HEK293 (cell line): ENCODE measurements around the gene TRDMT1.

Experiments used
- ZBTB7A ChIP-seq: fragments of 450-650 bp; formaldehyde crosslinking; IDR thresholded peaks from 2 replicates; pipeline ENCODE4 v1.5.1; 2016; ENCODE audit warnings: low read depth, missing biosample characterization, missing genetic modification characterization
- ZNF335 ChIP-seq: fragments of 450-650 bp; formaldehyde crosslinking; conservative IDR thresholded peaks from 2 replicates; pipeline ENCODE4 v1.5.1; 2016; ENCODE audit warnings: missing biosample characterization, missing genetic modification characterization
- TF ChIP-seq, protein P1 (sequence below): fragments of 450-650 bp; formaldehyde crosslinking; IDR thresholded peaks from 2 replicates; pipeline ENCODE4 v1.5.1; 2016; ENCODE audit warnings: missing biosample characterization, missing genetic modification characterization
- TF ChIP-seq, protein P2 (sequence below): fragments of 450-650 bp; formaldehyde crosslinking; IDR thresholded peaks from 2 replicates; pipeline ENCODE4 v1.5.1; 2016; ENCODE audit warnings: missing biosample characterization, missing genetic modification characterization

- TF ChIP-seq, protein P1, sequence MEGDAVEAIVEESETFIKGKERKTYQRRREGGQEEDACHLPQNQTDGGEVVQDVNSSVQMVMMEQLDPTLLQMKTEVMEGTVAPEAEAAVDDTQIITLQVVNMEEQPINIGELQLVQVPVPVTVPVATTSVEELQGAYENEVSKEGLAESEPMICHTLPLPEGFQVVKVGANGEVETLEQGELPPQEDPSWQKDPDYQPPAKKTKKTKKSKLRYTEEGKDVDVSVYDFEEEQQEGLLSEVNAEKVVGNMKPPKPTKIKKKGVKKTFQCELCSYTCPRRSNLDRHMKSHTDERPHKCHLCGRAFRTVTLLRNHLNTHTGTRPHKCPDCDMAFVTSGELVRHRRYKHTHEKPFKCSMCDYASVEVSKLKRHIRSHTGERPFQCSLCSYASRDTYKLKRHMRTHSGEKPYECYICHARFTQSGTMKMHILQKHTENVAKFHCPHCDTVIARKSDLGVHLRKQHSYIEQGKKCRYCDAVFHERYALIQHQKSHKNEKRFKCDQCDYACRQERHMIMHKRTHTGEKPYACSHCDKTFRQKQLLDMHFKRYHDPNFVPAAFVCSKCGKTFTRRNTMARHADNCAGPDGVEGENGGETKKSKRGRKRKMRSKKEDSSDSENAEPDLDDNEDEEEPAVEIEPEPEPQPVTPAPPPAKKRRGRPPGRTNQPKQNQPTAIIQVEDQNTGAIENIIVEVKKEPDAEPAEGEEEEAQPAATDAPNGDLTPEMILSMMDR (tag by site-specific recombination): no peak
- TF ChIP-seq, protein P2, sequence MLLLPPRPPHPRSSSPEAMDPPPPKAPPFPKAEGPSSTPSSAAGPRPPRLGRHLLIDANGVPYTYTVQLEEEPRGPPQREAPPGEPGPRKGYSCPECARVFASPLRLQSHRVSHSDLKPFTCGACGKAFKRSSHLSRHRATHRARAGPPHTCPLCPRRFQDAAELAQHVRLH (tag by site-specific recombination): no peak
- TF ChIP-seq ZNF335 (tag by site-specific recombination): no peak
- TF ChIP-seq ZBTB7A (tag by site-specific recombination): no peak
Observed at GRCh38 chr10:17210361-17210760, 8.9 kb upstream of the TRDMT1 start.
